Endothelial cell of umbilical vein (primary cell): ENCODE results near the gene UTS2B. TPM values are rescaled to one million over a fixed set of nuclear protein-coding genes. Genes with fewer than 3 reads are reported as not detected.

ENCODE experiments used
- BruUV-seq: library from RNA; stranded (reverse); fragments of 400-500 nt; replicated peaks from 2 replicates; lab custom pipeline; 2021; lab: Mats Ljungman, UMichigan
- CTCF ChIA-PET: fragments of 300-600, 350-600 bp; sonication (Branson Sonifier 250); formaldehyde crosslinking; loops from one replicate; lab custom pipeline; 2021; ENCODE audit warnings: antibody characterized with exemption, inconsistent platforms; lab: Charles Lee
- POLR2A ChIA-PET: fragments of 300-600, 350-600 bp; sonication (Branson Sonifier 250); formaldehyde crosslinking; loops from one replicate; lab custom pipeline; 2021; ENCODE audit warnings: antibody characterized with exemption, inconsistent platforms; lab: Charles Lee
- DNase-seq: peaks from one replicate; pipeline ENCODE4 v3.0.0-alpha.2; 2011; ENCODE audit warnings: low read depth, low spot score
- FAIRE-seq: peaks from 2 replicates; lab custom pipeline; 2011; peaks lifted over from hg19 to GRCh38; lab: Jason Lieb, UNC
- H2AFZ ChIP-seq: 2 replicates; pipeline ENCODE4 v1.6.0; 2012; ENCODE audit warnings: low read depth, low read length, control low read depth, inconsistent platforms
- H3K27ac ChIP-seq: 2 replicates; pipeline ENCODE4 v1.5.1; 2011; ENCODE audit warnings: low read depth, mild to moderate bottlenecking, control low read depth, low read length, moderate library complexity; ENCODE audit not compliant: insufficient read depth
- H3K27me3 ChIP-seq, 2 experiments: 2 replicates each; pipeline versions ENCODE4 v1.6.0 to v1.6.1; 2011; ENCODE audit warnings: low read length in 2 of 2, mixed read lengths in 1 of 2; ENCODE audit not compliant: control insufficient read depth in 2 of 2, insufficient read depth in 2 of 2
- H3K36me3 ChIP-seq, 2 experiments: 2 replicates in 1 of 2; 3 replicates in 1 of 2; pipeline ENCODE4 v1.5.1; 2011; ENCODE audit warnings: low read length in 2 of 2, mild to moderate bottlenecking in 1 of 2, moderate library complexity in 1 of 2; ENCODE audit not compliant: control insufficient read depth in 2 of 2, insufficient read depth in 2 of 2; ENCODE audit errors: extremely low read depth in 1 of 2
- H3K4me1 ChIP-seq: 3 replicates; pipeline ENCODE4 v1.5.1; 2011; ENCODE audit warnings: mild to moderate bottlenecking, low read length; ENCODE audit not compliant: control insufficient read depth, insufficient read depth; ENCODE audit errors: extremely low read depth
- H3K4me2 ChIP-seq: 2 replicates; pipeline ENCODE4 v1.6.1; 2011; ENCODE audit warnings: low read length, control low read depth, mixed read lengths; ENCODE audit not compliant: insufficient read depth
- H3K4me3 ChIP-seq, 3 experiments: fragments of 200-600 bp in 1 of 3; sonication (generic), shearing (Covaris generic) in 1 of 3; replicated peaks in 1 of 3; 2 replicates each; pipeline ENCODE4 v1.5.1; 2011 to 2016; ENCODE audit warnings: control low read depth in 3 of 3, low read length in 3 of 3, mild to moderate bottlenecking in 2 of 3, inconsistent platforms in 1 of 3, low read depth in 1 of 3, moderate library complexity in 1 of 3; ENCODE audit not compliant: insufficient read depth in 1 of 3
- H3K79me2 ChIP-seq: 2 replicates; pipeline ENCODE4 v1.6.0; 2012; ENCODE audit warnings: low read length, inconsistent platforms; ENCODE audit not compliant: control insufficient read depth, insufficient read depth
- H3K9ac ChIP-seq: replicated peaks from 2 replicates; pipeline ENCODE3; 2011; ENCODE audit warnings: low read length, control low read depth; ENCODE audit not compliant: insufficient read depth; ENCODE audit errors: extremely low read depth
- H3K9me1 ChIP-seq: replicated peaks from 3 replicates; pipeline ENCODE4 v1.6.0; 2011; ENCODE audit warnings: mild to moderate bottlenecking, low read length; ENCODE audit not compliant: control insufficient read depth, insufficient read depth; ENCODE audit errors: extremely low read depth
- H3K9me3 ChIP-seq: replicated peaks from 2 replicates; pipeline ENCODE4 v1.5.1; 2012; ENCODE audit warnings: low read length, inconsistent platforms; ENCODE audit not compliant: control insufficient read depth, insufficient read depth
- H4K20me1 ChIP-seq: replicated peaks from 2 replicates; pipeline ENCODE3; 2011; ENCODE audit warnings: mild to moderate bottlenecking, low read length; ENCODE audit not compliant: control insufficient read depth, insufficient read depth; ENCODE audit errors: extremely low read depth
- EZH2 ChIP-seq: IDR thresholded peaks from 2 replicates; pipeline ENCODE4 v1.6.1; 2012; ENCODE audit warnings: borderline replicate concordance, low read depth, mild to moderate bottlenecking, moderate library complexity, low read length, inconsistent platforms; ENCODE audit not compliant: severe bottlenecking
- FOS ChIP-seq: IDR thresholded peaks from 2 replicates; pipeline ENCODE4 v1.6.1; 2011; ENCODE audit warnings: mild to moderate bottlenecking, low read length, moderate library complexity, borderline replicate concordance; ENCODE audit not compliant: insufficient read depth
- GATA2 ChIP-seq: IDR thresholded peaks from 2 replicates; pipeline ENCODE4 v1.7.0; 2011; ENCODE audit warnings: low read depth, mild to moderate bottlenecking, moderate library complexity, mixed read lengths, low read length; ENCODE audit not compliant: insufficient read length, insufficient read depth
- JUN ChIP-seq: IDR thresholded peaks from 2 replicates; pipeline ENCODE4 v1.6.1; 2011; ENCODE audit warnings: borderline replicate concordance, low read depth; ENCODE audit not compliant: insufficient read length, insufficient read depth
- MYC ChIP-seq: IDR thresholded peaks from one replicate; pipeline ENCODE4 v1.6.1; 2011; ENCODE audit warnings: mild to moderate bottlenecking, low read depth, low read length
- POLR2A ChIP-seq: IDR thresholded peaks from 2 replicates; pipeline ENCODE4 v1.6.1; 2012; ENCODE audit warnings: low read depth, mild to moderate bottlenecking, control low read depth, low read length
- POLR2AphosphoS5 ChIP-seq: IDR thresholded peaks from 2 replicates; pipeline ENCODE4 v1.6.1; 2012; ENCODE audit warnings: low read depth, mild to moderate bottlenecking, control low read depth, low read length, moderate library complexity; ENCODE audit not compliant: insufficient read depth
- dilution Hi-C: fragments of 300-500 bp; cut with MboI; formaldehyde crosslinking; loops from one replicate; pipeline ENCODE4 v1.15.0; 2019; ENCODE audit warnings: low sequenced_read_pairs; ENCODE audit not compliant: extremely low pct_ligation_motif_present
- intact Hi-C: fragments of 100-400 bp; cut with micrococcal nuclease; formaldehyde crosslinking; loops from one replicate; pipeline ENCODE4 v1.10.0; 2022
- polyA plus RNA-seq, 4 experiments: library from polyadenylated mRNA; depleted of rRNA in 3 of 4; stranded (reverse) in 3 of 4; unstranded in 1 of 4; fragments of >200 nt; gene quantifications; 2 replicates each; pipeline versions ENCODE4 v1.2.1 to v1.2.3, GENCODE V29; 2011 to 2012; ENCODE audit warnings: missing spikeins in 1 of 4
- total RNA-seq: library from RNA; stranded (reverse); gene quantifications from 2 replicates; pipeline ENCODE4 v1.2.3, GENCODE V29; 2021
- TF ChIP-seq, protein P1 (sequence below): IDR thresholded peaks from 2 replicates; pipeline ENCODE4 v1.6.1; 2011; ENCODE audit not compliant: insufficient read depth, insufficient read length
- TF ChIP-seq, protein P2 (sequence below), 2 donors: IDR thresholded peaks; 1 replicate in 1 of 2; 2 replicates in 1 of 2; pipeline ENCODE4 v1.5.1; 2011; ENCODE audit warnings: low read length in 2 of 2, mild to moderate bottlenecking in 2 of 2, moderate library complexity in 2 of 2, control low read depth in 1 of 2, inconsistent platforms in 1 of 2, low read depth in 1 of 2; ENCODE audit not compliant: insufficient read depth in 1 of 2; ENCODE audit errors: extremely low read depth in 1 of 2

Gene UTS2B
- total and polyA plus RNA-seq, 2 donors (not counting 3 experiments of a cell fraction or from before 2014, with no cell fraction given): 0.21 to 1.1 TPM

DNA sequence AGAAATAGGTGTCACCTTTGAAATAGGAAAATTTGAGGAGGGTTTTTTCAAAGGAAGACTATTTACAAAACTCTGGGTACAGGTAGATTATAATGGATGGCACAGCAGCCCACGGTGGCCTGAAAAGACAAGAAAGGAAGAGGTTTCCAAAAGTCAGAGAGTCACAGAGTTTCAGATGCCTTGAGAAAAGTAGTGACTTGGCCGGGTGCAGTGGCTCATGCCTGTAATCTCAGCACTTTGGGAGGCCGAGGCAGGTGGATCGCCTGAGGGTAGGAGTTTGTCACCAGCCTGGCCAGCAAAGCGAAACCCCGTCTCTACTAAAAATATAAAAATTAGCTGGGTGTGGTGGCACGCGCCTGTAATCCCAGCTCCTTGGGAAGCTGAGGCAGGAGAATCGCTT is 96.1 kb downstream of the UTS2B start:
- dilution Hi-C loops: no loop called here
- Histone ChIP-seq H3K79me2 (no peaks in the 10 kb centered on the region), H4K20me1 (no peaks in the 10 kb centered on the region), H3K27me3 (no peaks in the 10 kb centered on the region), H3K9ac (no peak overlapping the region), H3K36me3 (no peaks in the 10 kb centered on the region), H3K4me1 (peaks cover 28% of the 10 kb centered on the region), H3K9me3 (no peaks in the 10 kb centered on the region), H3K4me3 (no peak overlapping the region), H3K27ac (no peak overlapping the region), H3K9me1 (no peaks in the 10 kb centered on the region), H2AFZ (no peak overlapping the region), H3K4me2 (no peak overlapping the region)
- no TSS peak for BruUV-seq
- ChIA-PET POLR2A (no interaction called here), CTCF (interaction anchor here (2.1 kb wide), 1 partner anchor 10 kb away, joined by 8 read pairs; no protein-coding TSS in a partner anchor)
- no peak for TF ChIP-seq POLR2AphosphoS5
- no peak for TF ChIP-seq POLR2A
- no peak for TF ChIP-seq GATA2
- TF ChIP-seq, protein P1, sequence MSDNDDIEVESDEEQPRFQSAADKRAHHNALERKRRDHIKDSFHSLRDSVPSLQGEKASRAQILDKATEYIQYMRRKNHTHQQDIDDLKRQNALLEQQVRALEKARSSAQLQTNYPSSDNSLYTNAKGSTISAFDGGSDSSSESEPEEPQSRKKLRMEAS: no peak
- TF ChIP-seq MYC: no peak
- TF ChIP-seq FOS: no peak
- TF ChIP-seq JUN: no peak
- TF ChIP-seq EZH2: no peak
- TF ChIP-seq, protein P2, sequence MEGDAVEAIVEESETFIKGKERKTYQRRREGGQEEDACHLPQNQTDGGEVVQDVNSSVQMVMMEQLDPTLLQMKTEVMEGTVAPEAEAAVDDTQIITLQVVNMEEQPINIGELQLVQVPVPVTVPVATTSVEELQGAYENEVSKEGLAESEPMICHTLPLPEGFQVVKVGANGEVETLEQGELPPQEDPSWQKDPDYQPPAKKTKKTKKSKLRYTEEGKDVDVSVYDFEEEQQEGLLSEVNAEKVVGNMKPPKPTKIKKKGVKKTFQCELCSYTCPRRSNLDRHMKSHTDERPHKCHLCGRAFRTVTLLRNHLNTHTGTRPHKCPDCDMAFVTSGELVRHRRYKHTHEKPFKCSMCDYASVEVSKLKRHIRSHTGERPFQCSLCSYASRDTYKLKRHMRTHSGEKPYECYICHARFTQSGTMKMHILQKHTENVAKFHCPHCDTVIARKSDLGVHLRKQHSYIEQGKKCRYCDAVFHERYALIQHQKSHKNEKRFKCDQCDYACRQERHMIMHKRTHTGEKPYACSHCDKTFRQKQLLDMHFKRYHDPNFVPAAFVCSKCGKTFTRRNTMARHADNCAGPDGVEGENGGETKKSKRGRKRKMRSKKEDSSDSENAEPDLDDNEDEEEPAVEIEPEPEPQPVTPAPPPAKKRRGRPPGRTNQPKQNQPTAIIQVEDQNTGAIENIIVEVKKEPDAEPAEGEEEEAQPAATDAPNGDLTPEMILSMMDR (IDR thresholded peaks at IDR 0.05; ENCODE audit: extremely low read depth in 1 of 2, insufficient read depth in 1 of 2, low read depth in 1 of 2, low read length in 2 of 2): no peak
- DNase-seq (no peak), FAIRE-seq (no peak)
- intact Hi-C loops: loop anchor here (10.0 kb wide), 1 partner anchor 1171 kb away; no protein-coding TSS in a partner anchor
